CD4-positive, alpha-beta T cell treated with Interleukin-4 for 1 hour (primary cell): ENCODE data around the gene PFN1.

ENCODE experiments used
- DNase-seq, 2 donors: peaks; one replicate each; pipeline ENCODE4 v3.0.0-alpha.2; 2020 to 2022

PFN1 gene

GRCh38 chr17:4895657-4896331, 52.5 kb downstream of the PFN1 start:
- no peak for DNase-seq
